H7 (cell line): Measurements from ENCODE around the gene NLN. TPM values are rescaled to one million over a fixed set of nuclear protein-coding genes. Genes with fewer than 3 reads are reported as not detected.
"Not testable (repeated sequence)": the region's sequence is repeated elsewhere in the genome, so short reads cannot be mapped to it uniquely, and the experiment has no call there.

Experiments used
- DNase-seq: peaks from one replicate; pipeline ENCODE4 v3.0.0; 2012
- H3K27me3 ChIP-seq: 2 replicates; pipeline ENCODE4 v1.6.0; 2011; ENCODE audit warnings: mild to moderate bottlenecking, low read length; ENCODE audit not compliant: control insufficient read depth, insufficient read depth
- H3K36me3 ChIP-seq: replicated peaks from 2 replicates; pipeline ENCODE4 v1.5.1; 2011; ENCODE audit warnings: low read length; ENCODE audit not compliant: control insufficient read depth, insufficient read depth
- H3K4me3 ChIP-seq: 2 replicates; pipeline ENCODE4 v1.5.1; 2011; ENCODE audit warnings: low read depth, mild to moderate bottlenecking, control low read depth, low read length, moderate library complexity; ENCODE audit not compliant: insufficient read depth
- total RNA-seq: library from RNA; depleted of rRNA; stranded (reverse); fragments of >200 nt; shearing (Covaris generic); gene quantifications from 2 replicates; pipeline ENCODE4 v1.2.3, GENCODE V29; 2014

The NLN gene
- total RNA-seq, 1 experiment from 2014 or later = 121 TPM

DNA sequence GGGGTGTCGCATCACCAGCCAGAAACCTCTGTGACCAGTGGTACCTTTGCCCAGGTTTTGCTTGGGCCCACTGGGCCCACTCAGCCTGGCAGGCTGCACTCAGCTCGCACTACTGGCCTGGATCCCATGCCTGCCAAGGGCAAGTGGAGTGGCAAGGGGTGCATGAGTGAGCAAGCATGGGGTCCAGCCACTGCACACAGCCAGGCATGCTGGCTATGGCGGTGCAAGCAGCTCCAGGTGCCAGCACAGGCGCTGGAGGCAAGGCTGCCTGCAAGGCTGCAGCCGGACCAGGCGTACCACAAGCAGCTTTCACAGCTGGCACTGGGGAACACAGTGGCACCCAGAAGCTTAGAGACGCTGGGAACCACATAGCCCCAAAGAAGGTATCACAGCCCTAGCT is 80.1 kb downstream of the NLN start:
- no peak for DNase-seq

DNA sequence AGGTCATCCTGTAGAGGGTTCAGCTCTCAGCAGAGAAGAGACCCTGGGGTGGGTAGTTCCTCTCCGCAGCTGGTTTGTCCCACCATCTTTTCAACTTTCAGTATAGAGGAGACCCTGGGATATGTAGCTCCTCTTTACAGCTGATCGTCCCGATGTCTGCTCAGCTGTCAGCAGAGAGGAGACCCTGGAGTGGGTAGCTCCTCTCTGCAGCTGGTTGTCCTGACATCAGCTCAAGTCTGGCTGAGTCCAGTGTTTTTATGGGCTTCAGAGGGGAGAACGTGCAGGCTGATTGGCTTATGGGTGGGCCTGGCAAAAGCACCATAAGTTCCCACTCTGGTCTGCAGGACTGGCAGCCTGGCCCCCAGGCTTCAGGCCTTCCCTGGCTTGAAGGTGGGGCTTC is 80.8 kb downstream of the NLN start:
- Histone ChIP-seq H3K36me3 (peaks cover 17% of the 10 kb centered on the region), H3K27me3 (no peaks in the 10 kb centered on the region), H3K4me3 (no peak overlapping the region)
- no peak for DNase-seq

More for the DNA sequence above, 80.1 kb downstream of the NLN start:
- no peak overlapping the region for H3K4me3 ChIP-seq
- no peaks in the 10 kb centered on the region for H3K27me3 ChIP-seq
- H3K36me3 ChIP-seq = peaks cover 20% of the 10 kb centered on the region

DNA sequence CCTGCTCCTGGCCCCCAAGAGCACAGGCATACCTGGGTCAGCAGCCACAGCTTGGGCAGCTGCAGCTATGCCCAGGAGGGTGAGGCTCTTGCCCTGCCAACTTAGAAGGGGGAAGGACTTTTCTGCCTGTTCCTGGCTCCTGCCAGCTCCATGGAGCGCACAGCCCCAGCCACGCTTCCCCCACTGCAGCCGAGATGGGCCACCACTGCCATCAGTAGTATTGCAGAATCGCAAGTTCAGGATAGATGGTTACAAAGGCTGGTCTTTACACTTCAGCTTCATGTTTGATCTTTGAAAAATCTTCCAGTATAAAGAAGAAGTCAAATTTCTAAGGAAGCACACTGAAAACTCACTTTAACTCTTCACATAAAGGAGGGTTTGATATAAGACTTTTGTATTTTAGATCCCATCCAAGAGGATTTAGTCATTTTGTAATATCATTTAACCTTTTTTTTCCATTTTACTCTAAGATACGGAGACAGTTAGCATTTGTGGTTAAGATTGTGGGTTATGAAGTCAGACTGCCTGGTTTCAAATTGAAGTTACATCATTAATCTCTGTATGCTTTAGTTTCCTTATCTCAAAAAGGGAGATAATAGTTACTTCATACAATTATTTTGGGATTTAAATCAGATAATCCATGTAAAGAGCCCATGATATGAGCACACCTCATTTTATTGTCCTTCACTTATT is 81.8 kb downstream of the NLN start:
- Histone ChIP-seq H3K36me3 (peaks cover 11% of the 10 kb centered on the region), H3K4me3 (no peak overlapping the region), H3K27me3 (no peaks in the 10 kb centered on the region)
- no peak for DNase-seq

DNA sequence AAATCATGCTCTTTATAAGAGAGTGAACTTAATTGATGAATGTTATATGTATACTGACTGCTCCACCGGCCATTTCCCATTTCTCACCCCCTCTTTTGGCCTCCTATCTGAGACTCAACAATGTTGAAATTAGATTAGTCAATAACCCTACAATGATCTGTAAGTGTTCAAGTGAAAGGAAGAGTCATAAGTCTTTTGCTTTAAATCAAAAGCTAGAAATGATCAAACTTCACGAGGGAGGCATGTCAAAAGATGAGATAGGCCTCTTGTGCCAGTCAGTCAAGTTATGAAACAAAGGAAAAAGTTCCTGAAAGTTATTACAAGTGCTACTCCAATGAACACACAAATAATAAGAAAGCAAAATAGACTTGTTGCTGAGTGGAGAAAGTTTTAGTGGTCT is 83.1 kb downstream of the NLN start:
- no peak overlapping the region for H3K4me3 ChIP-seq
- no peak for DNase-seq
- H3K36me3 ChIP-seq = peaks cover 14% of the 10 kb centered on the region
- no peaks in the 10 kb centered on the region for H3K27me3 ChIP-seq

DNA sequence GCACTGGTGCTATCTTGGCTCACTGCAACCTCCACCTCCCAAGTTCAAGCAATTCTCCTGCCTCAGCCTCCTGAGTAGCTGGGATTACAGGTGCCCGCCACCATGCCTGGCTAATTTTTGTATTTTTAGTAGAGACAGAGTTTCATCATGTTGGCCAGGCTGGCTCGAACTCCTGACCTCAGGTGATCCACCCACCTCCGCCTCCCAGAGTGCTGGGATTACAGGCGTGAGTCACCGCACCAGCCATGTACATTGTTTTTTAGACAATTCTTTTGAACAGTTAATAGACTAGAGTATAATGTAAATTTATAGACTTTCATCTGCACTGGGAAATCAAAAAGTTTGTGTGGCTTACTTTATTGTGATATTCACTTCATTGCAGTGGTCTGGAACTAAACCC is 85.5 kb downstream of the NLN start:
- H3K36me3 ChIP-seq = peaks cover 17% of the 10 kb centered on the region
- not testable (repeated sequence) for H3K4me3 ChIP-seq, DNase-seq, H3K27me3 ChIP-seq

DNA sequence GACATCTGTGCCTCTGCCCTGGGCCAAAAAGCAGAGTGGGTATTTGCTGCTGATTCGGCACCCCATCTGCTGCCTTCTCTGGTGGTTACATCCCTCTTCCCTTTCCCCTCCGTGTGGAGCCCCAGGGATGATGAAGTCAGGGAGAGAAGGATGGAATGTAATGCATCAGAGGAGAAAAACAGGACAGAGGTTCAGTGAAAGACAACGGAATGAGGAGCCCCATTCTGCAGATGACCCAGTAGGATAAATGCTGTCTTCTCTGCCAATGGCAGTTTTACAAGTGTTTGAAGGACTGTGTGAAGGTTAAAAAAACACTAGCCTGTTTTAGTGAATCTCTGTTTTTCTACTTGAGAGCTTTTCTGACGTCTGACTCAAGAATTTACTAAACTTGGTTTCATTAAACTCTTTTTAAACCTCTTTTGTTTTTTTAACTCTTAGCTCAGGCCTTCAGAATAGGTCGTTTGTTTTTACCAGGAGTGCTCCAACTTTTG is 86.3 kb downstream of the NLN start:
- H3K4me3 ChIP-seq = no peak overlapping the region
- no peak for DNase-seq
- H3K27me3 ChIP-seq = no peaks in the 10 kb centered on the region
- H3K36me3 ChIP-seq = peaks cover 19% of the 10 kb centered on the region

DNA sequence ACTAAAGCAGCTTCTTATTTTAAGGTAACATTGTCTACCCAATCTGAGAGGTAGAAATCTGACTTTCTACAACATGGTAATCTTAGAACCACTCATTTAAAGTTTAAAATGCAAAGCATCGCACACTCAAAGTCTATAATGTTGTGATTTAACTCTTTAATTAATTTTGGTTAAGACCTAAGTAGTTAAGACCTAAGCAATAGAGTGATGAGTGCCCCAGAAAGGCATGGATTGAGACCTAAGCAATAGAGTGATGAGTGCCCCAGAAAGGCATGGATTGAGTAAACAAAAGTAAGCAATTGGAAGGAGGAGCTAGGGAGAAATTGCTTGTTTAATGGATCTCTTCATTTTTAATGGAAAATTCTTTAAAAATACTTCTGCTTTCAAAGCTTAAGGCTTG is 86.8 kb downstream of the NLN start:
- Histone ChIP-seq H3K36me3 (peaks cover 22% of the 10 kb centered on the region), H3K27me3 (no peaks in the 10 kb centered on the region), H3K4me3 (no peak overlapping the region)
- no peak for DNase-seq

DNA sequence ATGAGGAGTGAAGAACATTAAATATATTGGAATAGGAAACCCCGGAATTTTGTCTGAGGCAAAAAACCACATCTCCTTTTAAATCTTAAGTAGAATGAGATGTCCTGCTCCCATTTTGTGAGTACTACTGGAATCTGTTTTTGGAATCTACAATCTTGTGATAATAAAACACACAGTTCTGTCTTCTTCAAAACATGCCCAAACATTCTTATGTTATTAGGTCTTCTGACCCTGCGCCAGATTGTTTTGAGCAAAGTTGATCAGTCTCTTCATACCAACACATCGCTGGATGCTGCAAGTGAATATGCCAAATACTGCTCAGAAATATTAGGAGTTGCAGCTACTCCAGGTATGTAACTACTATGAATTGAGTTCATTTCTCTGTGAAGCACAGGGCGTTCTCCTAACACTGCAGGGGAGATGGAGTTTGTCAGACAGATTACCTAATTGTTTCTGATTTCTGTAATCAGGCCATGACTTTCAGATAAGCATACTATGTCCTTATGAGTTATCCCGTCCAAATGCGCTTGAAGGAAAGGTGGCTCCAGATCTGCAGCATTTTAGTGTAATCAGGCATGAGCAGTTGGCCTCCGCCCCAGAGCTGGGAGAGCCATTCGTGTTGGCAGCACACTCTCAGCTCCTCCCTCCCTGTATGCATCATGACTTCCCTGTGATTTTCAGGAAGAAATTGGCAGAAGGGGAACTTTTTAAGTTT is 88.0 kb downstream of the NLN start:
- H3K27me3 ChIP-seq = no peaks in the 10 kb centered on the region
- H3K4me3 ChIP-seq = no peak overlapping the region
- peaks cover 24% of the 10 kb centered on the region for H3K36me3 ChIP-seq
- no peak for DNase-seq

DNA sequence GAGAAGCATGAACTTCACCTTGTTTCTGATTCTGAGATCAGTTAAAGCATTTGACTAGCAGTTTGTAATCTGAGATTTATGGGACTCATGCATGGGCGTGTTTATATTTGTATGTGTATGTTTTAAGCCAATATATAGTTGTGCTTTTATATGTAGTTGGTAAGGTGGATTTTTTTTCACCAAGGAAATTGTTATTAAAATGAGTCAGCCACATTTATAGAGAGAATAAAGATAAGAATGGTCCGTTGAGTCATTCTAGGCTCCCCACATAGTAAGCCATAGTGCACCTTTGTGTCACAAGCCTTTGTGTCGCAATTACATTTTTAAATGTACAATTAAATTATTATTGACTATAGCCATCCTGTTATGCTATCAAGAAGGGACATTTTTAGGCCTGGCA is 89.0 kb downstream of the NLN start:
- Histone ChIP-seq H3K36me3 (peaks cover 23% of the 10 kb centered on the region), H3K27me3 (no peaks in the 10 kb centered on the region), H3K4me3 (no peak overlapping the region)
- no peak for DNase-seq

DNA sequence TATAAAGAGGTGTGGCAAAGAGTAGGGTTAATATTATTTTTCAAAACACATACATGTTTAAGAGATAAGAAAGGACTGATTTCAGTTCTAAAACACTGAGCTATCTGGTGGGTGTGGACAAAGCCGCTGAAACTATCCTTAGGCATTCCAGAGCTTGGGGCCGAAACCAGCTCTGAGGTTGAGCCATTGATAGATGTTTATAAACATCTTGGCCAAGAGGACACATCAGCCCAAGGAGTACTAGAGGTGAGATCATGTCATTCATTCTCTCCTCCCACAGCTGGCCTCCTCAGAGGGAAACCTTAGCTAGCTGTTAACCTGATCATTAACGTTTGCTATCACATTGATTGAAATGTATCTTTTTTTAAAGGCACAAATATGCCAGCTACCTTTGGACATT is 89.9 kb downstream of the NLN start:
- H3K27me3 ChIP-seq = no peaks in the 10 kb centered on the region
- H3K36me3 ChIP-seq = peaks cover 20% of the 10 kb centered on the region
- no peak for DNase-seq
- no peak overlapping the region for H3K4me3 ChIP-seq

DNA sequence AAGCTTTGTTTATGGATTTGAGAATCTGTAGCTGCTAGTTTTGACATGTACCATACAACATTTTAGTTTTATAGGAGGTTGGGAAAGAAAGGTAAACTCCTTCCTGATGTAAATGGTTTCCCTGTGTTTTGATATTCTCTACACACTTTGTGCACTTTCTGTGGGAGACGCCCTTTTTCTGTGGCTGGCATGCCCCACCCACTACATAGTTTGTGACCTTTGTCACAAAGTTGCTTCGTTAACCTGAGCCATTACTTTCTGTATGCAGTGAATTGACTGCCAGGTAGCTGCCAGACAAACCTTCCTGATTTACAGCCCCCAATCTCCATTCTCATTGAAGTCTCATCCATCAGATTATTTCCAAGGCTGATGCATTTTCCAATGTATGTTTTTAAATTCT is 90.6 kb downstream of the NLN start:
- DNase-seq = no peak
- H3K4me3 ChIP-seq = no peak overlapping the region
- no peaks in the 10 kb centered on the region for H3K27me3 ChIP-seq
- peaks cover 20% of the 10 kb centered on the region for H3K36me3 ChIP-seq

DNA sequence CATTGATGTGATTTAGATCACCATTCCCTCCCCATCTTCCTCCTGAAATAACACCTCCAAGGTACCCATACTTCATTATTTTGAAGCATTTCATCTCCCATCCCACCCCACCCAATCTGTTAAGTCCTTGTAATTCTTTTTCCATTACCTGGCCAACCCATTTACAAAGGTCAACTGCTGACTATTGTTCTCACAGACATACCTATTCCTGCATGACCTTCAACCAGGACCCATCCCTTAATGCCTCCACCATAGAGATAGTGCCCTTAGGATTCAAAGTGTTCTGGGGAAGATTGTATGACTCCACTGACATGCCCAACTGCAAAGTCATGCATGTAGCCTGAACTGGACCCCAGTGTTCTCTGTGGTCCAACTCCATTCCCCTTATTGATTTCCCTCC is 91.2 kb downstream of the NLN start:
- peaks cover 20% of the 10 kb centered on the region for H3K36me3 ChIP-seq

DNA sequence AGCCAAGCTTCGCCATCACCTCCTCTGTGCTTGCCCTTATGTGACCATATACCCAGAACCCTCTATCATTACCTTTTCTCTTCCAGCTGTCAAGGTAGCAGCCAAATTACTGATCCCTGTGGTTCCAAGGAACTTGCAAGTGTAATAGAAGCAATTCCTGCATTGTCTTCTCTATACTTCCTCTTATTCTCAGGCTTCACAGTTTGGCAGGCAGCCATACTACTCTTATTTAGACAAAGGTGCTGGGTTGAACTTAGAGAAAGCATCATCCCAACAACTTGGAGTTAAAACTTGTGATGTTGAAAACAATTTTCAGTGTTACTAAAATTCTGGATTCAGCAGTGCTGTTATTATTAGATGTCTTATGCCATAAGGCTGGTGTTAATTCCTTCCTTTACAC is 93.2 kb downstream of the NLN start:
- Histone ChIP-seq H3K36me3 (peaks cover 17% of the 10 kb centered on the region), H3K4me3 (no peak overlapping the region), H3K27me3 (no peaks in the 10 kb centered on the region)
- no peak for DNase-seq

More for the DNA sequence above, 91.2 kb downstream of the NLN start:
- Histone ChIP-seq H3K4me3 (no peak overlapping the region), H3K27me3 (no peaks in the 10 kb centered on the region)
- DNase-seq = no peak

DNA sequence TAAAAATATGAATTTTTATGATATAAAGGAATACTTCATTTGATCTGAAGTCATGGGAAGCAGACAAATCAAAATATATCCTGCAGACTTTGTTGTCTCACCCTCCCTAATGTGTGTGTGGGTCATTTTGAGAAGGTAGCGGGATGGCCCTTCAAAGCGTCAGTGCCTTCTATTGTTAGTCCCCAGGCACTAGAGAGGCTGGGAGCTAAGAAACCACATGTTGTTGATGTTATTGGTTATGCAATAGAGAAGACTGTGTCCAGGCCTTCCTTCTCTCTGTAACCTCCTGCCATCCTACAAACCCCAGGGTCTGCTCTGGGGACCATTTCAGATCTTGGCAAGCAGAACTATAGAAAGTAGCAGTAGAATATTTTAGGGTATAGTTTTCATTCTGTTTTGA is 94.7 kb downstream of the NLN start:
- Histone ChIP-seq H3K4me3 (no peak overlapping the region), H3K27me3 (no peaks in the 10 kb centered on the region), H3K36me3 (peaks cover 11% of the 10 kb centered on the region)
- no peak for DNase-seq

DNA sequence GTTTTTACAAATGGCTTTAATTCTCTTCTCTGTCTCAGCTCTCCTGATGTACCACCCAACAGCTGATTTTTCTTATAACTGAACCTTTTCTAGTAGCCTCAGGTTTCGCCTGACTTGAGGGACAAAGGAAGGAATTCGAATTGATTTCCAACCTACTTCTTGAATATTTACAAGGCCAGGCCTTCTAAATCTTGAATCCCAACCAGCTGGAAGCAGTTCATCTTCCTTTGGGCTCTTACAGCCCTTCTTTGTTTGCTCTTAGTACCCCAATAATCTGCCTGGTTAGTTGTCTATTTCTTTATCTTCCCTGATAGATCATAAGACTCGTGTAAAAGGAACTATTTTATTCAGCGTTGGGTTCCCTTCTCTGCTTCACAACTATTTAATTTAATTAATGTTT is 95.9 kb downstream of the NLN start:
- no peak for DNase-seq
- H3K27me3 ChIP-seq = no peaks in the 10 kb centered on the region
- no peak overlapping the region for H3K4me3 ChIP-seq
- peaks cover 10% of the 10 kb centered on the region for H3K36me3 ChIP-seq
